Measurements from ENCODE around the gene FBXO2.

Gene FBXO2

DNA sequence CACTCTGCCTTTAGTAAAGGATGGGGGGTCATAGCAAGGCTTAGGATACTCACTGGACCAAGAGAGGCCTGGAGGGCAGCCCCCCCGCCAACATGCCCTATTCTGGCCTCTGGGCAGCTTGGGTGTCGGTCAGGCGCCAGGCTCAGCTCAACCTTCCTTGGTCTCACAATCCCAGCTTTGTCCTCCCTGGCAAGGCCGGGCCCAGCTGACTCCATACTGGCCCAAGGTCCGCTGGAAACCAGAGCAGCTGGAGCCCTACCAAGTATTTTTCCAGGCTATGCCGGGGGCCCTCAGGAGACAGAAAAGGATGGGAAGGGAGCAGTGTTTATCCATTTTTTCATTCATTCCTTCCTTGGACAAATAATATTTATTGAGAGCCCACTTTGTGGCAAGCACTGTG, 6.2 kb downstream of the FBXO2 start:
- Histone ChIP-seq H3K9ac (ENCODE audit: low read depth, low read length) (no peak overlapping the region), H3K4me3 (ENCODE audit: low read depth in 1 of 2, low read length in 2 of 2) (no peak overlapping the region), H3K36me3 (ENCODE audit: insufficient read depth, low read length) (no peaks in the 10 kb centered on the region), H3K9me3 (ENCODE audit: insufficient read depth, low read length, severe bottlenecking) (no peaks in the 10 kb centered on the region), H3K4me2 (ENCODE audit: insufficient read depth, low read length) (no peak overlapping the region), H4K20me1 (ENCODE audit: insufficient read depth, low read length) (no peaks in the 10 kb centered on the region; the same call in 1 of the 2 replicates), H3K27ac (ENCODE audit: low read length) (no peak overlapping the region), H3K79me2 (ENCODE audit: insufficient read depth, low read length) (no peaks in the 10 kb centered on the region), H3K4me1 (ENCODE audit: insufficient read depth, low read length) (no peaks in the 10 kb centered on the region), H2AFZ (ENCODE audit: low read depth, low read length) (no peak overlapping the region), H3K27me3 (ENCODE audit: insufficient read depth, low read length, poor library complexity) (no peaks in the 10 kb centered on the region)
- ATAC-seq (ENCODE audit: insufficient read depth, low read depth) (no peak), DNase-seq (no peak)
- no peak for TF ChIP-seq EZH2 (IDR thresholded peaks at IDR 0.05; ENCODE audit: borderline replicate concordance, low read depth, low read length, severe bottlenecking)
- TF ChIP-seq CTCF (IDR thresholded peaks at IDR 0.05; ENCODE audit: borderline replicate concordance, extremely low read depth, low read length, poor library complexity, severe bottlenecking) = no peak

DNA sequence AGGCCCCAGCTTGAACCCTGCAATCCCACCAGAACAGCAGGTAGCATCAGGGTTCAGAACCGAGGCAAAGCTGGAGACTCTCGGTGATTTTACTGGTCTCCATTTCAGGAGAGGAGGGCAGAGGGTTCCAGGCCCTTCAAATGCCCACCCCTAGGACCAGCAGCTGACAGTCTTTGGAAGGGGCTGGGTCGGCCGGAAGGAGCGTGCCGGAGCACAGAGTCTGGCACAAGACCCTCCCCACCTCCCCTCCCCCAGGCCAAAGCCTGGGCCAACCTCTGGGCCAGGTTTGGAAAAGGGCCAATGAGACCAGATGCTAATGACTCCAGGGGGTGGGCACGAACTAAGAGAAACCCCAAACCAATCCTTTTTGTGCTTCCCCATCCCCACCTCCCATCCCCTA, 6.9 kb downstream of the FBXO2 start:
- Histone ChIP-seq H3K27ac (ENCODE audit: low read length) (no peak overlapping the region), H3K4me1 (ENCODE audit: insufficient read depth, low read length) (no peaks in the 10 kb centered on the region), H2AFZ (ENCODE audit: low read depth, low read length) (no peak overlapping the region), H3K9me3 (ENCODE audit: insufficient read depth, low read length, severe bottlenecking) (no peaks in the 10 kb centered on the region), H3K79me2 (ENCODE audit: insufficient read depth, low read length) (no peaks in the 10 kb centered on the region), H3K27me3 (ENCODE audit: insufficient read depth, low read length, poor library complexity) (no peaks in the 10 kb centered on the region), H3K9ac (ENCODE audit: low read depth, low read length) (no peak overlapping the region), H4K20me1 (ENCODE audit: insufficient read depth, low read length) (peaks cover under 1% of the 10 kb centered on the region; the same call in 1 of the 2 replicates), H3K36me3 (ENCODE audit: insufficient read depth, low read length) (no peaks in the 10 kb centered on the region), H3K4me3 (ENCODE audit: low read depth in 1 of 2, low read length in 2 of 2) (no peak overlapping the region), H3K4me2 (ENCODE audit: insufficient read depth, low read length) (no peak overlapping the region)
- ATAC-seq (ENCODE audit: insufficient read depth, low read depth) (no peak), DNase-seq (no peak)
- TF ChIP-seq CTCF (IDR thresholded peaks at IDR 0.05; ENCODE audit: borderline replicate concordance, extremely low read depth, low read length, poor library complexity, severe bottlenecking) (no peak), EZH2 (IDR thresholded peaks at IDR 0.05; ENCODE audit: borderline replicate concordance, low read depth, low read length, severe bottlenecking) (no peak)

DNA sequence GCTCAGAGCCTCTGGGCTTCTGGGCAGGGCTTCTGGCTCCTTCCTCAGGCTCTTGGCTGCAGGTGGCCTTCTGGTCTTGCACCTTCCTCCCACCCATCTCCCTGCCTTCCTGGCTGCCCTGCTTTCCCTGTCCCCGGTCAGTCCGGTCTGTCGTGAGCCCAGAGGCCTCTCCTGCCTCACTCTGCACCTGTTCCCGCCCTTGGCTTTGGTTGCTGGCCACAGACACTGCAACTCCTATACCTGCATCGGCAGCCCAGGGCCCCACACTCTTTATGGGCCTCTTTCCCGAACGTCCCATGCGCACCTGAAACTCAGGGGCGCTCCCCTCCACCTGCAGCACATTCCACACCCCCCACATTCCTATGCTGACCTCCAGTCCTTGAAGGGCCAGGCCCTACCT, 7.9 kb downstream of the FBXO2 start:
- no peak overlapping the region for H3K4me3 ChIP-seq (ENCODE audit: low read depth in 1 of 2, low read length in 2 of 2)
- no peaks in the 10 kb centered on the region for H3K36me3 ChIP-seq (ENCODE audit: insufficient read depth, low read length)
- no peaks in the 10 kb centered on the region for H3K27me3 ChIP-seq (ENCODE audit: insufficient read depth, low read length, poor library complexity)
- ATAC-seq (ENCODE audit: insufficient read depth, low read depth) (no peak), DNase-seq (no peak)
- H3K4me2 ChIP-seq (ENCODE audit: insufficient read depth, low read length) = no peak overlapping the region
- no peak overlapping the region for H3K9ac ChIP-seq (ENCODE audit: low read depth, low read length)
- no peaks in the 10 kb centered on the region for H3K79me2 ChIP-seq (ENCODE audit: insufficient read depth, low read length)
- H3K9me3 ChIP-seq (ENCODE audit: insufficient read depth, low read length, severe bottlenecking) = no peaks in the 10 kb centered on the region
- no peak for TF ChIP-seq EZH2 (IDR thresholded peaks at IDR 0.05; ENCODE audit: borderline replicate concordance, low read depth, low read length, severe bottlenecking)
- no peak for TF ChIP-seq CTCF (IDR thresholded peaks at IDR 0.05; ENCODE audit: borderline replicate concordance, extremely low read depth, low read length, poor library complexity, severe bottlenecking)
- peaks cover 4% of the 10 kb centered on the region; the same call in 1 of the 2 replicates for H4K20me1 ChIP-seq (ENCODE audit: insufficient read depth, low read length)
- no peaks in the 10 kb centered on the region for H3K4me1 ChIP-seq (ENCODE audit: insufficient read depth, low read length)
- H2AFZ ChIP-seq (ENCODE audit: low read depth, low read length) = no peak overlapping the region
- H3K27ac ChIP-seq (ENCODE audit: low read length) = no peak overlapping the region
